Measurements from ENCODE around the gene SIX5. TPM values are rescaled to one million over a fixed set of nuclear protein-coding genes. Genes with fewer than 3 reads are reported as not detected.

The SIX5 gene
- total and polyA plus RNA-seq, 9 of the 15 experiments (the other 6 are each of a cell fraction or from before 2014, with no cell fraction given), result 1.4 to 17.2 (median 7.4) TPM; not detected in 2

- TF ChIP-seq THAP12 (CRISPR knock-in tag; IDR thresholded peaks at IDR 0.05) (peak; percentile 40; the same call in 1 of the 2 replicates), ERF (CRISPR knock-in tag; IDR thresholded peaks at IDR 0.05) (peak; percentile 62; the same call in 1 of the 2 replicates), GTF2A2 (tag; IDR thresholded peaks at IDR 0.05) (no peak), ZNF165 (CRISPR knock-in tag; IDR thresholded peaks at IDR 0.05; ENCODE audit: borderline replicate concordance) (no peak), ZBTB17 (CRISPR knock-in tag; IDR thresholded peaks at IDR 0.05) (no peak), ZNF707 (CRISPR knock-in tag; conservative IDR thresholded peaks at IDR 0.05) (no peak), BMI1 (IDR thresholded peaks at IDR 0.05; ENCODE audit: low read length) (no peak), RBM34 (IDR thresholded peaks at IDR 0.05; ENCODE audit: borderline replicate concordance, insufficient read depth, low read length) (no peak), TGIF2 (CRISPR knock-in tag; IDR thresholded peaks at IDR 0.05) (no peak), SNIP1 (IDR thresholded peaks at IDR 0.05; ENCODE audit: low read depth) (no peak), ZNF589 (CRISPR knock-in tag; IDR thresholded peaks at IDR 0.05; ENCODE audit: low read depth) (no peak), ZNF785 (CRISPR knock-in tag; IDR thresholded peaks at IDR 0.05) (no peak), BRF1 (IDR thresholded peaks at IDR 0.05; ENCODE audit: borderline replicate concordance, extremely low read depth, insufficient read length) (no peak), ELF4 (CRISPR knock-in tag; IDR thresholded peaks at IDR 0.05) (peak; percentile 58; the same call in 1 of the 2 replicates), BHLHE40 (IDR thresholded peaks at IDR 0.05; ENCODE audit: low read length) (peak; percentile 43; the same call in 1 of the 2 replicates), POLR2B (IDR thresholded peaks at IDR 0.05; ENCODE audit: low read depth, partially characterized antibody) (peak; percentile 34), UBTF (IDR thresholded peaks at IDR 0.05; ENCODE audit: borderline replicate concordance in 1 of 2, low read depth in 2 of 2, low read length in 2 of 2) (0 out of 4 replicates have a peak, but pooled peaks of 1 of the 2 experiments have one; percentile 27), TSC22D4 (tag; IDR thresholded peaks at IDR 0.05) (no peak)
- TF ChIP-seq, protein P1, sequence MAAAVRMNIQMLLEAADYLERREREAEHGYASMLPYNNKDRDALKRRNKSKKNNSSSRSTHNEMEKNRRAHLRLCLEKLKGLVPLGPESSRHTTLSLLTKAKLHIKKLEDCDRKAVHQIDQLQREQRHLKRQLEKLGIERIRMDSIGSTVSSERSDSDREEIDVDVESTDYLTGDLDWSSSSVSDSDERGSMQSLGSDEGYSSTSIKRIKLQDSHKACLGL (CRISPR knock-in tag; IDR thresholded peaks at IDR 0.05; ENCODE audit: borderline replicate concordance, poor library complexity, severe bottlenecking), result no peak
These were observed 10.4 kb upstream of the SIX5 start (continued) for GRCh38 chr19:45779231-45780145.
